Thyroid gland (tissue), 4 donors: ENCODE results near the gene TCF7L1.

Source experiments
- CTCF ChIP-seq, 6 experiments: fragments of 200-600 bp in 3 of 6; fragments of 450-650 bp in 3 of 6; sonication (generic) in 3 of 6; IDR thresholded peaks; one replicate each; pipeline ENCODE4 v1.5.1; 2016 to 2019; ENCODE audit warnings: antibody characterized with exemption in 6 of 6, mild to moderate bottlenecking in 2 of 6, inconsistent platforms in 1 of 6, moderate library complexity in 1 of 6
- POLR2A ChIP-seq, 2 donors: fragments of 450-650 bp; IDR thresholded peaks; one replicate each; pipeline ENCODE4 v1.6.1; 2017; ENCODE audit warnings: antibody characterized with exemption in 2 of 2, mild to moderate bottlenecking in 2 of 2, moderate library complexity in 1 of 2

- no peak for TF ChIP-seq CTCF (IDR thresholded peaks at IDR 0.05)
- TF ChIP-seq POLR2A (IDR thresholded peaks at IDR 0.05), result no peak
Observed at GRCh38 chr2:85111819-85112281, 21.3 kb upstream of the TCF7L1 start.
